Breast epithelium (tissue), 4 donors: Measurements from ENCODE around the gene ARHGAP26. TPM values are rescaled to one million over a fixed set of nuclear protein-coding genes. Genes with fewer than 3 reads are reported as not detected.

ENCODE experiments used
- DNase-seq, 2 donors: peaks; one replicate each; pipeline ENCODE4 v3.0.0-alpha.2; 2019; ENCODE audit warnings: low spot score in 2 of 2
- H3K27ac ChIP-seq, 2 donors: fragments of 200-600 bp; sonication (generic) in 1 of 2; one replicate each; pipeline ENCODE4 v1.5.1; 2016 to 2019; ENCODE audit warnings: mild to moderate bottlenecking in 1 of 2
- H3K27me3 ChIP-seq, 2 donors: fragments of 200-600 bp; sonication (generic) in 1 of 2; one replicate each; pipeline versions ENCODE4 v1.5.1 to v1.6.0; 2017 to 2019; ENCODE audit warnings: control low read depth in 1 of 2, mild to moderate bottlenecking in 1 of 2
- H3K36me3 ChIP-seq: fragments of 200-600 bp; one replicate; pipeline ENCODE4 v1.5.1; 2019
- H3K4me1 ChIP-seq, 2 donors: fragments of 200-600 bp; sonication (generic); one replicate each; pipeline ENCODE4 v1.5.1; 2016 to 2019; ENCODE audit warnings: control low read depth in 1 of 2
- H3K4me3 ChIP-seq, 3 donors: fragments of 200-600 bp; sonication (generic); 1 replicate in 2 of 3; 2 replicates in 1 of 3; pipeline ENCODE4 v1.5.1; 2016 to 2019; ENCODE audit warnings: mild to moderate bottlenecking in 3 of 3, moderate library complexity in 2 of 3
- H3K9me3 ChIP-seq, 2 donors: fragments of 200-600 bp; sonication (generic) in 1 of 2; one replicate each; pipeline ENCODE4 v1.5.1; 2016 to 2019; ENCODE audit warnings: control low read depth in 1 of 2
- POLR2A ChIP-seq: fragments of 450-650 bp; IDR thresholded peaks from one replicate; pipeline ENCODE4 v1.6.1; 2016; ENCODE audit warnings: antibody characterized with exemption, mild to moderate bottlenecking, moderate library complexity
- POLR2AphosphoS5 ChIP-seq, 3 donors: sonication (generic); formaldehyde crosslinking; IDR thresholded peaks; one replicate each; pipeline ENCODE4 v1.6.1; 2017; ENCODE audit warnings: antibody characterized with exemption in 3 of 3
- intact Hi-C: fragments of 100-400 bp; cut with DNase I; formaldehyde crosslinking; loops from one replicate; pipeline ENCODE4 v1.15.1; 2023; ENCODE audit warnings: low total_unique reads
- total RNA-seq, 3 donors: library from RNA; depleted of rRNA; stranded (reverse); fragments of >200 nt; gene quantifications; one replicate each; pipeline ENCODE4 v1.1.0, GENCODE V29; 2016
- TF ChIP-seq, protein P1 (sequence below), 3 donors: fragments of 450-650 bp; IDR thresholded peaks; one replicate each; pipeline ENCODE4 v1.5.1; 2016 to 2017; ENCODE audit warnings: antibody characterized with exemption in 3 of 3, mild to moderate bottlenecking in 3 of 3, moderate library complexity in 3 of 3

The ARHGAP26 gene
- total RNA-seq, 3 donors from 2014 or later = 33.1 to 89.0 (median 56.4) TPM

GRCh38 chr5:143215690-143216089 is 445.5 kb downstream of the ARHGAP26 start:
- H3K9me3 ChIP-seq = no peaks in the 10 kb centered on the region
- no peaks in the 10 kb centered on the region for H3K36me3 ChIP-seq
- intact Hi-C loops = no loop called here
- no peak overlapping the region for H3K4me3 ChIP-seq
- H3K4me1 ChIP-seq = peaks cover 0 to 2% of the 10 kb centered on the region in 2 donors
- H3K27me3 ChIP-seq = no peaks in the 10 kb centered on the region
- TF ChIP-seq, protein P1, sequence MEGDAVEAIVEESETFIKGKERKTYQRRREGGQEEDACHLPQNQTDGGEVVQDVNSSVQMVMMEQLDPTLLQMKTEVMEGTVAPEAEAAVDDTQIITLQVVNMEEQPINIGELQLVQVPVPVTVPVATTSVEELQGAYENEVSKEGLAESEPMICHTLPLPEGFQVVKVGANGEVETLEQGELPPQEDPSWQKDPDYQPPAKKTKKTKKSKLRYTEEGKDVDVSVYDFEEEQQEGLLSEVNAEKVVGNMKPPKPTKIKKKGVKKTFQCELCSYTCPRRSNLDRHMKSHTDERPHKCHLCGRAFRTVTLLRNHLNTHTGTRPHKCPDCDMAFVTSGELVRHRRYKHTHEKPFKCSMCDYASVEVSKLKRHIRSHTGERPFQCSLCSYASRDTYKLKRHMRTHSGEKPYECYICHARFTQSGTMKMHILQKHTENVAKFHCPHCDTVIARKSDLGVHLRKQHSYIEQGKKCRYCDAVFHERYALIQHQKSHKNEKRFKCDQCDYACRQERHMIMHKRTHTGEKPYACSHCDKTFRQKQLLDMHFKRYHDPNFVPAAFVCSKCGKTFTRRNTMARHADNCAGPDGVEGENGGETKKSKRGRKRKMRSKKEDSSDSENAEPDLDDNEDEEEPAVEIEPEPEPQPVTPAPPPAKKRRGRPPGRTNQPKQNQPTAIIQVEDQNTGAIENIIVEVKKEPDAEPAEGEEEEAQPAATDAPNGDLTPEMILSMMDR (IDR thresholded peaks at IDR 0.05) = no peak
- TF ChIP-seq POLR2AphosphoS5 (IDR thresholded peaks at IDR 0.05) (no peak), POLR2A (no peak)
- H3K27ac ChIP-seq = no peak overlapping the region
- DNase-seq = no peak

DNA sequence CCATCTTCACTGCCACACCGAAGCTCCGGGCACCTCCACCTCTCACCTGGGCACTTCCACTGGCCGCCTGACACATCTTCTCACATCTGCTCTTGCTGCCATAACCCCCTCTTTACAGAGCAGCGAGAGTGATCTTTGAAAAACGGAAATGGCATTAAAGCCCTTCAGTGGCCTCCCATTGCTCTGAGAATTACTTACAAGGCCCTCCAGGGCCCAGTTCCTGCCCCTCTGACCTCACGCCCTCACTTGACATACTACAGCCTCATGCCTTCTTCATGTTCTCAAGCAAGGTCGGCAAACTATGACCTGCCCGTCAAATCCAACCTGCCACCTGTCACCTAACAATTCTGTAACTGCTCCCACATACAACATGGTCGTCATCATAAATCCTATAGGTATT is 446.0 kb downstream of the ARHGAP26 start:
- H3K27ac ChIP-seq = no peak overlapping the region
- no peak for TF ChIP-seq POLR2AphosphoS5 (IDR thresholded peaks at IDR 0.05)
- TF ChIP-seq POLR2A = no peak
- TF ChIP-seq, protein P1 (IDR thresholded peaks at IDR 0.05) = no peak
- intact Hi-C loops = no loop called here

DNA sequence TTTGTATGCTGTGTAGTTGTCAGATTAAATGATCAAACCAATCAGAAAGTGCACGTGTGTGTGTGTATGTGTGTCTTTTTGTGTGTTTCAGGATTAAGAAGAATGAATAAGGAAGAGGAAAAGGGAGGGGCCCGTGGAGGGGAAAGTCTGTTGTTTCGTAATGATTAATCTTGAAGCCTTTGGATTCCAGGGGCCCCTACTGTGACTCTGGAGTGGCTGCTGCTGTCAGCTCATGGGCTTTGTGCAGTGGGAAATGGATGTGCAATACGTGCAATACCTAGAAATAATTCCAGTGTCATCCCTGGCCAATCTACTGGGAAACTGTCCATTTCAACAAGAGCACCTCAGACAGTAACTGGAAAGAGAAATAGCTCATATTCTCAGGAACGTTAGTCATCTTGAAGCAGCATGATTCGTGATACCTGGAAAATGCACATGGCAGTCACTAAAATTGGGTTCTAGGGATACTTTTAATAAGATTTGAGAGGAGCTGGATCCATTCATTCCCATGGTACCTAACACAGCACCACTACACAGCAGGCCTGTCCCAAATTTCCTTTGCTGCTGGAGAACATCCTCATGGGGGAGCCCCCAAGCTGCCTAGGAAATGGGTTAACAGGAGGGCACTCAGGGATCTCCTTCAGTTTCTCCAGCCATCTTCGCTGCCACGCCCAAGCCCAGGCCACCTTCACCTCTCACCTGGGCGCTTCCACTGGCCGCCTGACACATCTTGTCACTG is 447.1 kb downstream of the ARHGAP26 start:
- DNase-seq = no peak
- H3K4me1 ChIP-seq = peaks cover 0 to 2% of the 10 kb centered on the region in 2 donors
- no peak overlapping the region for H3K27ac ChIP-seq
- no peaks in the 10 kb centered on the region for H3K9me3 ChIP-seq
- no peaks in the 10 kb centered on the region for H3K27me3 ChIP-seq
- no peaks in the 10 kb centered on the region for H3K36me3 ChIP-seq
- TF ChIP-seq POLR2A (no peak), POLR2AphosphoS5 (IDR thresholded peaks at IDR 0.05) (no peak)
- TF ChIP-seq, protein P1 (IDR thresholded peaks at IDR 0.05) = no peak
- intact Hi-C loops = no loop called here
- no peak overlapping the region for H3K4me3 ChIP-seq

More for the DNA sequence above, 446.0 kb downstream of the ARHGAP26 start:
- Histone ChIP-seq H3K27me3 (no peaks in the 10 kb centered on the region), H3K9me3 (no peaks in the 10 kb centered on the region), H3K36me3 (no peaks in the 10 kb centered on the region), H3K4me3 (no peak overlapping the region), H3K4me1 (peaks cover 0 to 2% of the 10 kb centered on the region in 2 donors)
- DNase-seq = no peak

GRCh38 chr5:143217804-143218160 is 447.6 kb downstream of the ARHGAP26 start:
- Histone ChIP-seq H3K27ac (no peak overlapping the region), H3K36me3 (no peaks in the 10 kb centered on the region), H3K9me3 (no peaks in the 10 kb centered on the region), H3K4me3 (no peak overlapping the region), H3K27me3 (no peaks in the 10 kb centered on the region), H3K4me1 (peaks cover 0 to 2% of the 10 kb centered on the region in 2 donors)
- intact Hi-C loops = no loop called here
- TF ChIP-seq POLR2A (no peak), POLR2AphosphoS5 (IDR thresholded peaks at IDR 0.05) (no peak)
- TF ChIP-seq, protein P1 (IDR thresholded peaks at IDR 0.05) = no peak
- DNase-seq = no peak

DNA sequence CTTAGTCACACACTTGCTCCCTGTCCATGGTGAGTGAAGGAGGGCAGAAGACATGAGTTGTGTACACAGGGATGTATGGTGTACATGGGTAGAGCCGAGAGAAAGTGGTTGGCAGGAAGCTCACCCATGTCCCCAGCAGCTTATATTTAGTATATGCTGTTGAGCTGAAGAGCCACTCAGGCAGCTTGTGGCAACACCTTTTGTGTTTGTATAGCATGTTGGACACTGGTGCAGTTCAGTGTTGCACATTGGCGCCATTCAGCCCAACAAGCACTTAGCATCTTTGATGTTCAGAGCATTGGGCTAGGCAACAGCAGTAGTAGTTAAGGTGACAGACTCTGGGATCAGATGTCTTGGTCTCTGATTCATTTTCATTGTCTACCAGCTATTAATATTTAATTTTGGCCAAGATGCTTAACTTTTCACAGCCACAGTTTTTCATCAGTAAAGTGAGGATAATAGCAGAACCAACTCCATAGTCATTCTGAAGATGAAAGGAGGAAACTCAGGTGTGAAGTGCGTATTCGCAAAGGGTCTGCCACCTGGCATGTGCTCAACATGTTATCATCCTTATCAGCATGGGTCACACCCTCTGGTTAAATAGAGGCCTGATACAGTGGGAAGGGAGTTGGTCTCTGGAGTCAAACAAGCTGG is 448.5 kb downstream of the ARHGAP26 start:
- no peaks in the 10 kb centered on the region for H3K9me3 ChIP-seq
- no peak overlapping the region for H3K4me3 ChIP-seq
- no peak overlapping the region for H3K27ac ChIP-seq
- no peak for DNase-seq
- peaks cover 0 to under 1% of the 10 kb centered on the region in 2 donors for H3K4me1 ChIP-seq
- TF ChIP-seq POLR2AphosphoS5 (IDR thresholded peaks at IDR 0.05) (no peak), POLR2A (no peak)
- TF ChIP-seq, protein P1 (IDR thresholded peaks at IDR 0.05) = no peak
- intact Hi-C loops = no loop called here
- no peaks in the 10 kb centered on the region for H3K36me3 ChIP-seq
- no peaks in the 10 kb centered on the region for H3K27me3 ChIP-seq
